ENCODE results near the gene RALGAPB.
"Not testable (repeated sequence)": the region's sequence is repeated elsewhere in the genome, so short reads cannot be mapped to it uniquely, and the experiment has no call there.

Gene RALGAPB

DNA sequence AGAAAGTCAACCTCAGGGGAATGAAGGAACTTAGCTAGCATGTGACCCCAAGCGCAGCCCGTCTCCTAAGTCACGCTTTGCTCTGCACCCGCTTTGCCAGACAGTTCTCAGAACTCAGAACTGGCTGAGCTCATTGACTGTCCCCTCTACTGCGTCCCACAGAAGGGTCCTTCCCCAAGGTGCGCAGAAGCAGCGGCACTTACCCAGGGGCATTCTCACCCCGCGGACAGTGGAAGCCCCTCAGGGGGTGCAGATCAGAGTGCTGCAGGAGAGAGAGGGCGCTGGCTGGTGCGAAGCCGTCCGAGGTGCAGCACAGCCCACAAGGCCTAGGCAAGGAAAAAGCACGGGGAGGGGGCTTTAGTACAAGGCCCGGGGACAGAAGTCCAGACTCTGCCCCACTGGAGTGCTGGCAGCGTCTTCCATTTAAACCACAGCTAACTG is 38.3 kb upstream of the RALGAPB start:
- DNase-seq (ENCODE audit: low read depth, low spot score), result no peak
- TF ChIP-seq, protein P1, sequence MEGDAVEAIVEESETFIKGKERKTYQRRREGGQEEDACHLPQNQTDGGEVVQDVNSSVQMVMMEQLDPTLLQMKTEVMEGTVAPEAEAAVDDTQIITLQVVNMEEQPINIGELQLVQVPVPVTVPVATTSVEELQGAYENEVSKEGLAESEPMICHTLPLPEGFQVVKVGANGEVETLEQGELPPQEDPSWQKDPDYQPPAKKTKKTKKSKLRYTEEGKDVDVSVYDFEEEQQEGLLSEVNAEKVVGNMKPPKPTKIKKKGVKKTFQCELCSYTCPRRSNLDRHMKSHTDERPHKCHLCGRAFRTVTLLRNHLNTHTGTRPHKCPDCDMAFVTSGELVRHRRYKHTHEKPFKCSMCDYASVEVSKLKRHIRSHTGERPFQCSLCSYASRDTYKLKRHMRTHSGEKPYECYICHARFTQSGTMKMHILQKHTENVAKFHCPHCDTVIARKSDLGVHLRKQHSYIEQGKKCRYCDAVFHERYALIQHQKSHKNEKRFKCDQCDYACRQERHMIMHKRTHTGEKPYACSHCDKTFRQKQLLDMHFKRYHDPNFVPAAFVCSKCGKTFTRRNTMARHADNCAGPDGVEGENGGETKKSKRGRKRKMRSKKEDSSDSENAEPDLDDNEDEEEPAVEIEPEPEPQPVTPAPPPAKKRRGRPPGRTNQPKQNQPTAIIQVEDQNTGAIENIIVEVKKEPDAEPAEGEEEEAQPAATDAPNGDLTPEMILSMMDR (IDR thresholded peaks at IDR 0.05; ENCODE audit: insufficient read depth, low read length, missing control alignments), result no peak
- ChIA-PET POLR2A (interaction anchor here (2.0 to 2.3 kb wide), 2 partner anchors 8 to 13 kb away, joined by 31 to 62 read pairs; no protein-coding TSS in a partner anchor), CTCF (interaction anchor here (1.2 to 10.8 kb wide), 11 partner anchors 9 to 495 kb away, joined by 3 to 268 read pairs (median 6); partner anchors contain the start of gene RALGAPB)
- H3K4me3 ChIP-seq (ENCODE audit: low read depth, low read length), result peak overlapping the region; percentile 92

DNA sequence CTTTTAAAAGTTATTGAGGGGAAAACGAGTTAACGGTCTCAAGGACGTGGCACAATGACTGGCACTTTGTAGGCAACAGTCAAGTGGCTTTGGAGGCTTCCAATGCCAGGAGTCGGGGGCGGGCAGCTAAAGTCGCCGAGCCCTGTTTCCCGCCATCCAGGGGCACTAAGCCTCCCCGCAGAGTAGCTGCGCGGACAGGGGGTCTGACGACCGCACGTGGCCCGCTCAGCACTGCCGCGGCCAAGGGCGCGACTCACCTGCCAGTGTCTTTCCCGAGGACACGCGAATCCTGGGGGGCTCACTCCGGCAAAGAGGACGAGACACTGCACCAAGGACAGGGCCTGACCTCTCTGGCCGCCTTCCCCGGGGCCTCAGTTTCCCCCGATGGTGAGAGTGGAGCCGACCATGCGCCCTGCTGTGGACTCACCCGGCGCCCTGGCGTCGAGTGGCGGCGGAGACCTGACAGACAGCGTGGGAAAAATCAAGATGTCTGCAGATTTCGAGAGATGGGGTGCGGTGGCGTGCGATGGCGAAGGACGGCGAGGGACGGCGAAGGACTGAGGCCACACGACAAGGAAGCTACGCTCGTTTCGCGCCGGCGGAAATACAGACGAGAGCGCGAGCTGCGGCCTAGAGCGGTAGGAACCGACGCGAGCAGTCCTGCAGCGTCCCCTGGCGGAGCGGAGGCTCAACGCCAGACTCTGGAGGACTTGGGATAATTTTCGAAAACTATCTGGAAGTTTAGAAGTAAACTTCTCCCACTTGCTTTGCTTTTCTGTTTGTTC is 37.7 kb upstream of the RALGAPB start, which contains the start of gene SNHG17:
Gene SNHG17, minus strand, starts transcription at position 559 of the 785 bp plus-strand sequence.
- peak within 1 kb of the TSS; percentile 92 for H3K4me3 ChIP-seq (ENCODE audit: low read depth, low read length)
- ChIA-PET POLR2A (interaction anchor here (0.7 to 2.3 kb wide), 8 partner anchors 9 to 48 kb away, joined by 3 to 62 read pairs (median 6); partner anchors contain the start of gene RALGAPB), CTCF (interaction anchor here (0.7 to 10.8 kb wide), 17 partner anchors 10 to 495 kb away, joined by 3 to 268 read pairs (median 6); partner anchors contain the start of gene RALGAPB)
- TF ChIP-seq, protein P1 (IDR thresholded peaks at IDR 0.05; ENCODE audit: insufficient read depth, low read length, missing control alignments), result peak; percentile 99
- DNase-seq (ENCODE audit: low read depth, low spot score), result peak; percentile 76

DNA sequence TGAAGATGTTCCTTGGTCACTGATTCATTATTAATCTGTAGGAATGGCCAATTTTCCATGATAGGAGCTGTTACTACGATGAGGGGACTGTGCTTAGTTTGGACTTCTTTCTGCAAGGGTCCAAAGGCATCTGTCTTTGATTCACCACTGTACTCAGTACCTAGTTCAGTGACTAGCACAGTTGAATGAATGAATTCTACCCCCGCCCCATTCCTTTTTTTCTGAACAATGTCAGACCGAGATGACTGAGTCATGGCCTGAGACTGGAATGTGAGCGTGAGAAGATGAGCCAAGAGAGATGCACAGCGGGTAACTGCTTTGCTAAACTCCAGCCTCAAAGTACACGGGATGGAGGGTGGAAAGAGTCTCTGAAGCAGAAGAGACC is 37.1 kb upstream of the RALGAPB start:
- ChIA-PET CTCF (interaction anchor here (0.7 to 10.8 kb wide), 14 partner anchors 10 to 159 kb away, joined by 3 to 268 read pairs (median 5); partner anchors contain the start of gene RALGAPB), POLR2A (interaction anchor here (0.7 to 2.3 kb wide), 8 partner anchors 9 to 48 kb away, joined by 3 to 62 read pairs (median 6); partner anchors contain the start of gene RALGAPB)
- TF ChIP-seq, protein P1 (IDR thresholded peaks at IDR 0.05; ENCODE audit: insufficient read depth, low read length, missing control alignments), result no peak
- H3K4me3 ChIP-seq (ENCODE audit: low read depth, low read length), result no peak overlapping the region
- DNase-seq (ENCODE audit: low read depth, low spot score), result peak; percentile 21

DNA sequence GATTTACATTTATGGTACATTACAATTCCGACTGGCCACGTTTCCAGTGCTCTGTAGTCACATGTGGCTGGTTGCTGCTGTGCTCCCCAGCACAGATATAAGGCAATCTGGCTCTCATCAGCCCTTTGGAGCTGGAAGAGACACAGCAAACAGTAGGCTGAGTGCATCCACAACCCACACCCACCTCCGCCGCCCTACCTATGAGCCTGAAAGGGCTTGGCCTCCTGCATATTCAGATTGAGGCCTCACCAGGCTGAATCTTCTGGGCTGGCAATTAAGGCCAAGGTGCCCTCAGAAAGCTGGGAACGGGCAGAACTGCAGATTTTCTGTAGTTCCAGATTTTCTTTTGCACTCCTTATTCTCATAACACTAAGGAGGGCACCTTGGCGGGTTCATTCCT is 34.8 kb upstream of the RALGAPB start:
- CTCF ChIA-PET, result interaction anchor here (0.6 to 3.0 kb wide), 8 partner anchors 8 to 161 kb away, joined by 3 to 66 read pairs (median 4); no protein-coding TSS in a partner anchor
- POLR2A ChIA-PET, result interaction anchor here (0.8 to 1.6 kb wide), 2 partner anchors 8 to 12 kb away, joined by 3 read pairs; no protein-coding TSS in a partner anchor
- H3K4me3 ChIP-seq (ENCODE audit: low read depth, low read length), result no peak overlapping the region
- no peak for DNase-seq (ENCODE audit: low read depth, low spot score)
- TF ChIP-seq, protein P1 (IDR thresholded peaks at IDR 0.05; ENCODE audit: insufficient read depth, low read length, missing control alignments), result no peak

DNA sequence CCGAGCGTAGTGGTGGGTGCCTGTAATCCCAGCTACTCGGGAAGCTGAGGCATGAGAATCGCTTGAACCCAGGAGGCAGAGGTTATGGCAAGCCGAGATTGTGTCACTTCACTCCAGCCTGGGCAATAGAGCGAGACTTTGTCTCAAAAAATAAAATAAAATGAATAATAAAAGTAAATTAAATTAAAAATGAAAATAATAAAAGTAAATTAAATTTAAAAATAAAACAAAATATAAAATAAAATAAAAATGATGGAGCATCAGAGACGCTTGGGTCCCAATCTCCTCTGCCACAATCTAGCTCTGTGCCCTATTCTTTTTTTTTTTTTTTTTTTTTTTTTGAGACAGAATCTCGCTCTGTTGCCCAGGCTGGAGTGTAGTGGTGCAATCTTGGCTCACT is 31.5 kb upstream of the RALGAPB start:
- H3K4me3 ChIP-seq (ENCODE audit: low read depth, low read length); POLR2A ChIA-PET; DNase-seq (ENCODE audit: low read depth, low spot score): not testable (repeated sequence)
- CTCF ChIA-PET, result interaction anchor here (0.5 to 10.0 kb wide), 2 partner anchors 11 to 1173 kb away, joined by 3 to 268 read pairs; partner anchors contain the start of gene SNHG17

DNA sequence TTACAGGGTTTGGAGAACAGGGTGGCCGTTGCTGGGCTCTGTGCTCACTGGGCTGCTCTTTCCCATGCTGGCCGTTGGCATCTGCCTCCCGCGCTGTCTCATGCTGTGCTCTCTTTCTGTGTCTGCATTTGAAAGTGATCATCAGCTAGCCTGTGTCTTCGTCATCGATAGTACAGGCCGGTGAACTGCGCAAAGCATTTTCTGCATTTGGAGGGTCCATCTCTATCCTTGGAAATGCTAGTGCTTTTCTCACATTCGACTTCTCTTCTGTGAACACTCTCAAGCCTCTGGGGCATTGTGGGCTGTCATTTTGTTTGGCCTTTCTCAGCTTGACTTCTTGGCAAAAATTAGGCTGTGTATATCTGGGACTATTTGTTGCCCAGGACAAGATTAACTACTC is 30.7 kb upstream of the RALGAPB start:
- TF ChIP-seq, protein P1 (IDR thresholded peaks at IDR 0.05; ENCODE audit: insufficient read depth, low read length, missing control alignments), result no peak
- CTCF ChIA-PET, result interaction anchor here (10.0 kb wide), 1 partner anchor 11 kb away, joined by 268 read pairs; the partner anchor contains the start of gene SNHG17
- POLR2A ChIA-PET, result no interaction called here
- no peak for DNase-seq (ENCODE audit: low read depth, low spot score)
- H3K4me3 ChIP-seq (ENCODE audit: low read depth, low read length), result no peak overlapping the region
